Activated naive CD8-positive, alpha-beta T cell treated with anti-CD3 and anti-CD28 coated beads, Interleukin-2, amount 50 U/mL, for 24 hours (primary cell): ENCODE data around the gene ARHGDIB.

Source experiments
- ATAC-seq: fragments of 150-1000 bp; cut with Tn5 transposase; one replicate; pipeline ENCODE4 v1.10.0; 2021
- DNase-seq: peaks from one replicate; pipeline ENCODE4 v3.0.0; 2021
- H3K27ac Mint-ChIP-seq: one replicate; pipeline ENCODE4 v1.8.0; 2021; ENCODE audit warnings: mild to moderate bottlenecking, mixed read lengths
- H3K27me3 Mint-ChIP-seq: one replicate; pipeline ENCODE4 v1.8.0; 2021; ENCODE audit warnings: mixed read lengths
- H3K36me3 Mint-ChIP-seq: one replicate; pipeline ENCODE4 v1.8.0; 2021; ENCODE audit warnings: low read depth, mixed read lengths
- H3K4me1 Mint-ChIP-seq: one replicate; pipeline ENCODE4 v1.8.0; 2021; ENCODE audit warnings: mixed read lengths
- H3K4me3 Mint-ChIP-seq: one replicate; pipeline ENCODE4 v1.8.0; 2021; ENCODE audit warnings: mild to moderate bottlenecking, moderate library complexity, mixed read lengths
- H3K9me3 Mint-ChIP-seq: one replicate; pipeline ENCODE4 v1.8.0; 2021; ENCODE audit warnings: mixed read lengths

Gene ARHGDIB

DNA sequence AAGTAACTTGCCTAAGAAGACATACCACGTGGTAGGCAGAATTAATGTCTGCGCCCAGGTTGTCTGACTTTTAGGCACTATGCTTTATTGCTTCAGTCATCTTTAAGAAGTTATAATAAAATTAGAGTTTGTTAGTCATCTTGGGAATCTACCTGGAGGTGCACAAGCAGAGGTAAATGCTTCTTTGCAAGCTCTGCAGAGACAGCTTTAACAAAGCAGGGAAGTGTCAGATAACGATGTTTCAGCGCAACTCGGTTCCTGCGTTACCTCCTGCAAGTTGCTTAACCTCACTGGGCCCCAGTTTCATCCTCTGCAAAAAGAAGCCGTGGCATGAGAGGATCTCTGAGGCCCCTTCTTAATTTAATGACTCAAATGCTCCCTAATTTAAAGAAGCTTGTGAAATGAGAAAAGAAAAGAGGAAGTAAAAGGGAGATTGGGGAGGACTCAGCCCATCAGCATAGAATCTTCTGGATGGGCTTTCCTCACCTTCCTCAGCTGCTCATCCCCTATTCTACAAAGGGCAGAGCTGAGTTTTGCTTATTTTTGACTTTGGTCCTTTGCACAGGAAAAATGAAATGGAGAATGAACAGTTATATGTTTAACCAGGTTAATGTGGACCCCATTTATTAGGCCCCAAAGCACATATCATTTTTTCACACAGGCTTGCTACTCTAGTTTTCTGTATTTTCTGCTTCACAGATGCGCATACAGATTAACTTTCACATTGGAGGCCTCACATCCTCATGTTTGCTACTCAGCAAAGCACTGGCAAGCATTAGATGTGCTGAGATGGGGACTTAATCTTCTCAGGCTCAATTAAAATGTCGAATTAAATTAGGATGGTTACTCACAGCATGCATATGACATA, 5.1 kb downstream of the ARHGDIB start:
- peak overlapping the region; percentile 91 for H3K27ac Mint-ChIP-seq
- peaks cover 20% of the 10 kb centered on the region for H3K36me3 Mint-ChIP-seq
- H3K4me1 Mint-ChIP-seq, result peaks cover 80% of the 10 kb centered on the region
- DNase-seq (peak; percentile 49), ATAC-seq (peak; percentile 35)
- H3K4me3 Mint-ChIP-seq, result peak overlapping the region; percentile 89
- H3K27me3 Mint-ChIP-seq, result no peaks in the 10 kb centered on the region
- no peaks in the 10 kb centered on the region for H3K9me3 Mint-ChIP-seq

DNA sequence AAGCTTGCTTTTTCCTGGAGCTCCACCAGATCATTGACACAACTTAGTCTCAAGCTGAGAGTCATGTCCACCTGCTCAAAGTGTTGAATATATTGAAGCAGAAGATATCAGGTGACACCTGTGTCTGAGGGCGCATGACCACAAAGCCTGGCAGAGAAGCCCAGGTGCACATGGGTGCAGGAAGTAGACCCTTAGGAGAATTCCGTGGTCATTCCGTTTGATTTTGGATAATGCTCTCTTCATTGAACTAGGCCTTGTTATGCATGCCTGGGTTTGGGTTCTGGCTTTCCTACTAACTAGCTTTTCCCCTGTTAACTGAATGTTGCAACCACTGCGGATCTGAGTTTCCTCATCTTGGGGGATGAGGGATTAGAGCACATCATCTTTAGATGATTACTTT, 7.1 kb downstream of the ARHGDIB start:
- peak overlapping the region; percentile 94 for H3K27ac Mint-ChIP-seq
- H3K27me3 Mint-ChIP-seq, result no peaks in the 10 kb centered on the region
- H3K4me1 Mint-ChIP-seq, result peaks cover 91% of the 10 kb centered on the region
- peaks cover 33% of the 10 kb centered on the region for H3K36me3 Mint-ChIP-seq
- no peaks in the 10 kb centered on the region for H3K9me3 Mint-ChIP-seq
- peak overlapping the region; percentile 75 for H3K4me3 Mint-ChIP-seq
- ATAC-seq, result no peak
- DNase-seq, result no peak

DNA sequence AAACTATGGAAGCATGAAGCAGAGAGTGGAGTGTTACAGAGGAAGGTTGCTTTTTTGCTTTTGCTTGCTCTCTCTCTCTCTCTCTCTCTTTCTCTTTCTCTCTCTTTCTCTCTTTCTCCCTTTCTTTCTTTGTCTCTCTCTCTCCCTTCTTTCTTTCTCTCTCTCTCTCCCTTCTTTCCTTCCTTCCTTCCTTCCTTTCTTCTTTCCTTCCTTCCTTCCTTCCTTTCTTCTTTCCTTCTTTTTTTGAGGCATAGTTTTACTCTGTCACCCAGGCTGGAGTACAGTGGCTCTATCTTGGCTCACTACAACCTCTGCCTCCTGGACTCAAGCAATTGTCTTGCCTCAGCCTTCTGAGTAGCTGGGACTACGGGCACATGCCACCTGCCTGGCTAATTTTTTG, 7.6 kb downstream of the ARHGDIB start:
- peak overlapping the region; percentile 94 for H3K27ac Mint-ChIP-seq
- peak overlapping the region; percentile 75 for H3K4me3 Mint-ChIP-seq
- peaks cover 38% of the 10 kb centered on the region for H3K36me3 Mint-ChIP-seq
- no peaks in the 10 kb centered on the region for H3K9me3 Mint-ChIP-seq
- DNase-seq (no peak), ATAC-seq (no peak)
- H3K27me3 Mint-ChIP-seq, result no peaks in the 10 kb centered on the region
- peaks cover 92% of the 10 kb centered on the region for H3K4me1 Mint-ChIP-seq

DNA sequence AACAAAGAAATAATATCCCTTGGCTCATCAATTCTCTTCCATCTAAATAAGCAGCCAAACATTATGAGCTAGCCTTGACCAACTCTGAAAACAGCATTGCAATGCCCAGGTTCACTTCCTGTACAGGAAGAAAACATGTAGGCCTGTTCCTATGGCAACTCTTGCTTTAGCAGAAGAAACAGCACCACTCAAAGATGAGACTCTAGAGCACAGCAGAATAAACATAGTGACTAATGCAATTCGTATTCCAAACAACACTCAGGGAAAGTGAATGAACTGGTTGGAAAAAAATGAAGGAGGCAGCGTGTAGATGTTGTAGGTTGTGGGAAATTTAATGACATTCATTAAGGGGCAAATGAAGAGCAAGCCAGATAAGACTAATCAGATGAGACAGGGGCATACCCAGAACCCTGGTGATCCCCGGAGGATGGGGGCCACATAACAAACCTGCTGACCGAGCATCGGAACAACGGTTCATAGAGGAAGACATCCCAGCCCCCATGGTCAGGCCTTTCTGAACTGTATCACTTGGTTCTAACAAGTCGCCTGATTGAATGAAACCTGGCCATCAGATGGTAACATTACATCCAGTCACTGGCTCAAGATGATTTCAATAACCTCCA, 9.0 kb downstream of the ARHGDIB start:
- H3K27ac Mint-ChIP-seq, result peak overlapping the region; percentile 94
- no peak for DNase-seq
- no peaks in the 10 kb centered on the region for H3K27me3 Mint-ChIP-seq
- peak; percentile 53 for ATAC-seq
- H3K4me1 Mint-ChIP-seq, result peaks cover 90% of the 10 kb centered on the region
- peak overlapping the region; percentile 81 for H3K4me3 Mint-ChIP-seq
- H3K9me3 Mint-ChIP-seq, result no peaks in the 10 kb centered on the region
- H3K36me3 Mint-ChIP-seq, result peaks cover 41% of the 10 kb centered on the region

DNA sequence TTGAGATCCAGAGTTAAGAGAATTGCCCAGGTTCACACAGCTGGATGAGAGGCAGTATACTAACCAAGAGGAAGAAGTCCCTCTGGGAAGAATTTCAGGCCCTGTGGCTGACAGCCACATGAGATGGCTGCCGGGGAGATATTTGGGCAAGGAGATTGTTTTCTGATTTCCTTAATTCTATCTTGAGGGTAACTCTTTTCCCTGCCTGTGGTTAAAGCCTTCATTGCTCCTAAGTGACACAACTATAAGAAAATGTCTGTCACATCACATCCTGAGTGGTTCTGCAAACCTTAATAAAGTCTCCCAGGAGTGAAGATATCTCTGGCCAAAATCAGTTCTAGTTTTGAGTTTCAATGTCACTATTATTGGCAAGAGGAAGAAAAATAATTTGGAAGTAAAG, 9.6 kb downstream of the ARHGDIB start:
- no peaks in the 10 kb centered on the region for H3K9me3 Mint-ChIP-seq
- no peak for ATAC-seq

DNA sequence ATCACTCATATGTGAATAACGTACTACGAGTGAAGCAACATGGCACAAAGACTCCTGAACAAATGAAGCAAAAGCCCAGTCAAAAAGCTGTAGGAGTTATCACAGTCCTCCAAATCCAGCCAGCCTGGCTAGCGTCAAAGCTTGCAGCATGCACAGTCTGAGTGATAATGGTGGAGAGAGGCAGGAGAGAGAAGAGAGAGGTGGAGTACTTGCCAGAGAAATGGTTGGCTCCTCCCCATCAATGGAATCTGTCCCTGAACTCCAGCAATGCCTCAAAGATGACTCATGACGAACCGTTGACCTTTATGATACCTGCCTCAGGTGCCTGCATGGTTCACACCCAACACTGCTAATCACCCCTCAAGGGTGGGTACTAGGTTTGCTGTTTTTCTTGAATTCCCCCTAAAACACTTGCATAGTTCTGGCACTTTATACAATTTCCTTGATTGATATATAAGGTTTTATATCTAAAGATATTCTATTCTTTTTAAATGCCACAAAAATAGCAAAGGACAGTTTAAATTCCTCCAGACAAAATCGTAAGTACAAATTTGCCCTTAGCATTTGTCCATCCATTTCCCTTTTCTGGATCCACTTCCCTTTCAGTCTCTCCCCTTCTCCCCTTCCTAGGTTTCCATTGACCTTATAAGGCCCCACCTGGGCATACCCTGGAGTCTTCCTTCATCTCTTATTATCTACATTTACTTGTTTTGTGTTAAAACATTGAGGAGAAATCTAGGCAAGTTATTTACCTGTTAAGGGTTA, 10.2 kb downstream of the ARHGDIB start:
- Mint-ChIP-seq H3K4me3 (peak overlapping the region; percentile 81), H3K9me3 (no peaks in the 10 kb centered on the region), H3K36me3 (peaks cover 54% of the 10 kb centered on the region), H3K27me3 (no peaks in the 10 kb centered on the region), H3K27ac (peak overlapping the region; percentile 94), H3K4me1 (peaks cover 90% of the 10 kb centered on the region)
- DNase-seq, result no peak
- peak; percentile 12 for ATAC-seq

More for the DNA sequence above, 9.6 kb downstream of the ARHGDIB start:
- Mint-ChIP-seq H3K27ac (peak overlapping the region; percentile 94), H3K36me3 (peaks cover 47% of the 10 kb centered on the region), H3K4me3 (peak overlapping the region; percentile 81), H3K27me3 (no peaks in the 10 kb centered on the region), H3K4me1 (peaks cover 90% of the 10 kb centered on the region)
- DNase-seq, result no peak

DNA sequence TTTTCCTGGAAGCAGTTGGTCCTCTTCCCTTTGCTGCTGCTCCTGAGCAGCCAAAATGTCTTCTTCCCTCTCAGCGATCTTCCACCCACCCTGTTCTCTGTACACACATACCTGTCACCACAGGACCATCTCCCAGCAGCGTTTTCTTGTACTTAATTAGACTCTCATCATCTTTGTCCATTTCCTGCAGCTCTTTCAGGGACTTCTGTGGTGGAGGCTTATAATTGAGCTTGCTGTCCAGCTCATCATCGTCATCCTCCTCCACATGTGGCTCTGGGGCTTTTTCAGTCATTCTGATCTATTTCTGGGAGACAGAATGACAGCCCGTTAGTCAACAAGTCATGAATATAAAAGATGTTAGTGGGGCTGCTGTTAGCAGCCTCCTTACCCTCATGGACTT, 11.0 kb downstream of the ARHGDIB start:
- DNase-seq, result no peak
- peak; percentile 53 for ATAC-seq
- peaks cover 93% of the 10 kb centered on the region for H3K4me1 Mint-ChIP-seq
- H3K36me3 Mint-ChIP-seq, result peaks cover 59% of the 10 kb centered on the region
- peak overlapping the region; percentile 94 for H3K27ac Mint-ChIP-seq
- H3K27me3 Mint-ChIP-seq, result no peaks in the 10 kb centered on the region
- peak overlapping the region; percentile 81 for H3K4me3 Mint-ChIP-seq
- no peaks in the 10 kb centered on the region for H3K9me3 Mint-ChIP-seq

DNA sequence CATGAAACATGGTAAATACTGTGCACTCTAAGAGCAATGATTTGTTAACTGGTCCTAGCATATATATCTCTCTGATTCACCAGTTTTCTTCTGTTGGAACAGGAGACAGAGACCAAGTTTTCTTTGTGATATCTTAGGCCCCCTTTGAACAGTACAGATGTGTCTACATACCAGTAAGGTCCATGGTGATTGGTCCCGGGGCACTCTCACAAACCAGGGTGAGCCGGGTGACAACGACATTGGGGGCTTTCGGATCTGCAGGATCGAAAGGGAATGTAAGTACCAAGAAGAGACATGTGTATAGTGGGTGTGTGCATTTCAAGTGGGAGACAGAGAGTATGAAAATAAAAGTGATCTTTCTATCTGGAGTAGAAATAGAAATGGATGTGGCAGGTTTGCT, 11.8 kb downstream of the ARHGDIB start:
- Mint-ChIP-seq H3K9me3 (no peaks in the 10 kb centered on the region), H3K27ac (peak overlapping the region; percentile 94), H3K4me1 (peaks cover 95% of the 10 kb centered on the region), H3K4me3 (peak overlapping the region; percentile 81), H3K27me3 (no peaks in the 10 kb centered on the region), H3K36me3 (peaks cover 65% of the 10 kb centered on the region)
- ATAC-seq (peak; percentile 17), DNase-seq (peak; percentile 53)

DNA sequence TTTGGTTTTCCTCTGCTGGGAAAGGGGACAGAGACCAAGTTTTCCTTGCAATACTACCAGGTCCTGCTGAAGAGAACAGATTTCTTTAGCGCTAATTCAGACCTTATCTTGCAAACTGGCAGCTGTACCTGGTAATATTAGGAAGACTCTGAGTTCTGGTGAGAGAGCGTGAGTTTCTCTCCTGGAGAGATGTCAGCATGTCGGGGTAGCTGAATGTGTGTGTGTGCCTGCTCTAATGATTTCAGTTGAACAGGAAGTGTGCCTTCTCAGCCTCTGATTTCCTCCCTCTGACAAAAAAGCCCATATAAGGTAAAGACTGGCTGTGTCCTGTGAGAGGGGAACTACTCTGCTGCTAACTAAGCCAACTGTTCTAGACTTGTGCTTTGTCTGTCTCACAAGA, 12.7 kb downstream of the ARHGDIB start:
- peaks cover 66% of the 10 kb centered on the region for H3K36me3 Mint-ChIP-seq
- H3K27me3 Mint-ChIP-seq, result no peaks in the 10 kb centered on the region
- H3K9me3 Mint-ChIP-seq, result no peaks in the 10 kb centered on the region
- ATAC-seq (peak; percentile 82), DNase-seq (peak; percentile 47)
- peaks cover 86% of the 10 kb centered on the region for H3K4me1 Mint-ChIP-seq
- H3K27ac Mint-ChIP-seq, result peak overlapping the region; percentile 94
- H3K4me3 Mint-ChIP-seq, result peak overlapping the region; percentile 81

DNA sequence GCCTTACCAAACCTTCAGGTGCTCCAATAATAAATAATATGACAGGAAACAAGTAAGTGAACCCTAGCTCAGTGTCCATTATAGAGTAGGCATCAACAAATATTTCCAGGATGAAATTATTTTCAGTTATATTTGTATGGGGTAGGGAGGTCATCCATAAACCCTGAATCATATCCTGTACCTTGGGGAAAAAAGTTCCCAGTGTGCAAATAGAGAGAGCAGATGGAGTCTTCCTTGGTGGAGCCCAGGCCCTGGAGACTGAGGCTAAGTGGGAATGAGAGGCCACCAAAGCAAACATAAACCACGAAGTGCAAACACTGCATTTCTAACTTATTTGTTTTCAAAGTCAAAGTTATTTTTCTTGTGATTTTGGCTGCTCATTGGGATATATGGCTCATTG, 14.5 kb downstream of the ARHGDIB start:
- peak overlapping the region; percentile 81 for H3K4me3 Mint-ChIP-seq
- H3K27ac Mint-ChIP-seq, result peak overlapping the region; percentile 94
- ATAC-seq, result no peak
- no peaks in the 10 kb centered on the region for H3K9me3 Mint-ChIP-seq
- peaks cover 70% of the 10 kb centered on the region for H3K4me1 Mint-ChIP-seq
- no peaks in the 10 kb centered on the region for H3K27me3 Mint-ChIP-seq
- DNase-seq, result no peak
- H3K36me3 Mint-ChIP-seq, result peaks cover 80% of the 10 kb centered on the region

DNA sequence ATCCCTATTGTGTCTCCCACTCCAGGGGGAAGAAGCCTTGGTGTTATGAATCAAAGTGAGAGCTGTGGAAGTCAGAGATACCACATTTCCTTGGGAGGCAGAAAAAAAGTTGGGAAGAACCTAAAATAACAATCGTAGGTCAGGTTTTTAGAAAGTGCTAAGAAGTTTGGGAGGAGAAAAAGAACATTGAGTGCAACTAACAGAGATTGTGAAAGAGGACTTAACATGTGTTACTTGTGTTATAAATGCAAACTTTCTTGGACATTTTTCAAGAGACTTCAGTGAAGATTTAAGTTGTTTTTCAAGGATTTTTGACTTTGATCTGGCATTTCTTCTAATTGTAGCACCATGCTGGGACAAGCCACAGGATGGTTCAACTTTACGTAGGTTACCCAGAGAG, 15.2 kb downstream of the ARHGDIB start:
- H3K4me3 Mint-ChIP-seq, result peak overlapping the region; percentile 81

DNA sequence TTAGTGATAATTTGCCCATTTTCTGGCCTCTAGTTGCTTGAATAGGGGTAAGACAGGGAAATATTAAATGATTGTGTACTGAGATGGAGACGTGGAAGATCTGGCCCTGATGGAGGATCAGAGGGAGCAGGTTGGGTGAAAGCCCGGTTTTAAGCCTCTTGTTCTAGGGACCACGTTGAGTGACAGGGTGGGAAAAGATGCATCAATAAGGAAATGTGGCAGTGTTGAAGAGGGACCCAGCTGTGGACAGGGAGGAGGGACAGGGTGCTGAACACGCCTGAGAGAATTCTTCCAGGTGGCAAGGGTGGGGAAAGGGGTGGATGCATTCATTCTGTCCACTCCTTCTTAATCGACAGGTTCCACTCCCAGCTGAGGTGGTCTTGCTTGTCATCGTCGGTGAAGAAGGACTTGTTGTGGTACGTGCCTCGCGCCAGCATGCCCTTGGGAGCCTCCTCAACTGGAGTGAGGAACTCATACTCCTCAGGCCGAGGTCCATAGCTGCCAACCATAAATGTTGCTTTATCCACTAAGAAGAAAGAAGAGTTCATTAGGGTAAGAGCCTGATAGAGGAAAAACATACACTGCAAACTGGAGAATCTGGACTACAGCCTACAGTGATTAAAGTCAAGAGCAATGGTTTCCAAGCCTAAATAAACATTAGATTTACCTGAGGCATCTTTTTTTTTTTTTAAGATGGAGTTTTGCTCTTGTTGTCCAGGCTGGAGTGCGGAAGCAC, 19.0 kb downstream of the ARHGDIB start:
- no peak for DNase-seq
- H3K27ac Mint-ChIP-seq, result peak overlapping the region; percentile 17
- no peaks in the 10 kb centered on the region for H3K27me3 Mint-ChIP-seq
- peaks cover 77% of the 10 kb centered on the region for H3K36me3 Mint-ChIP-seq
- H3K9me3 Mint-ChIP-seq, result no peaks in the 10 kb centered on the region
- H3K4me3 Mint-ChIP-seq, result no peak overlapping the region
- no peak for ATAC-seq
- peaks cover 57% of the 10 kb centered on the region for H3K4me1 Mint-ChIP-seq

More for the DNA sequence above, 15.2 kb downstream of the ARHGDIB start:
- Mint-ChIP-seq H3K36me3 (peaks cover 87% of the 10 kb centered on the region), H3K27ac (peak overlapping the region; percentile 94), H3K9me3 (no peaks in the 10 kb centered on the region), H3K27me3 (no peaks in the 10 kb centered on the region), H3K4me1 (peaks cover 63% of the 10 kb centered on the region)
- no peak for DNase-seq
- ATAC-seq, result no peak

DNA sequence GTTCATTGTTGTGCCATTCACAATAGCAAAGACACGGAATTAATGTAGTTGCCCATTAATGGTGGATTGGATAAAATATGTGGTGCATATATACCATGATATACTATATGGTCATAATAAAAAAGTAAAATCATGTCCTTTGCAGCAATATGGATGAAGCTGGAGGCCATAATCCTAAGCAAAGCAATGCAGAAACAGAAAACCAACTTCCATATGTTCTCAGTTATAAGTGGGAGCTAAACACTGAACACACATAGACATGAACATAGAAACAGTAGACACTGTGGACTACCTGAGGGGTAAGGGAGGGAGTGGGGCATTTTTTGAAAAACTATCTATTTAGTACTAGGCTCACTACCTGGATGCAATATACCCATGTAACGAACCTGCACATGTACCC, 20.0 kb downstream of the ARHGDIB start:
- Mint-ChIP-seq H3K27ac (no peak overlapping the region), H3K36me3 (peaks cover 74% of the 10 kb centered on the region), H3K9me3 (no peaks in the 10 kb centered on the region), H3K4me1 (peaks cover 57% of the 10 kb centered on the region), H3K4me3 (no peak overlapping the region), H3K27me3 (no peaks in the 10 kb centered on the region)
- DNase-seq (no peak), ATAC-seq (no peak)

DNA sequence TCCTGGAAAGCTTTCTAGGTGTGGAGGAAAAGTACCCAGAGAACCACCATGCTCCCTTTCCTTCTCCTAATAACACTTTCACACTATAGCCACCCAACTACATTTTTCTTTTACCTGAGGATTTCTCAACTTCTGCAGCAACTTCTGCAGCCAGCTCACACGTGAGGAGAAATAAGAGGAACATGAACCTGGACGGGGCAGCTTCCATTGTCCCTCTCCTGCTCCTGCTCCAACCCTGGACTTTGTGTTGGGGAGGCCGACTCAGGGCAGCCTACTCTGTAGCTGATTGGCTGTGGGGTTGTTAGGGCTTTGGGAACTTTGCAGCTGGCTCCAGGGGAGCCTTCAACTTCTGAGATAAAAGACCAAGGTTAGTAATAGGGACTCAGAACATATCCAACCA, 23.1 kb downstream of the ARHGDIB start, which contains the start of gene ERP27:
Gene ERP27 (minus strand): TSS at position 237 of the 400 bp plus-strand sequence. CDS start 29 bp downstream, at position 208.
- no peak for ATAC-seq
- Mint-ChIP-seq H3K27me3 (no peaks in the 10 kb centered on the region), H3K36me3 (peaks cover 63% of the 10 kb centered on the region), H3K4me1 (peaks cover 40% of the 10 kb centered on the region), H3K9me3 (no peaks in the 10 kb centered on the region), H3K27ac (peak within 1 kb of the TSS; percentile 57), H3K4me3 (no peak within 1 kb of the TSS)
- no peak for DNase-seq
